SU-DHL-6 (cell line): ENCODE data around the gene PHF20.

Experiments
- EZH2phosphoT487 ChIP-seq: fragments of 200-600 bp; sonication (generic), shearing (Covaris generic); conservative IDR thresholded peaks from 2 replicates; pipeline ENCODE4 v1.6.1; 2018; ENCODE audit warnings: mild to moderate bottlenecking, antibody characterized with exemption, low read length, moderate library complexity, mixed read lengths
- TF ChIP-seq, protein P1 (sequence below): fragments of 200-600 bp; sonication (generic); IDR thresholded peaks from one replicate; pipeline ENCODE4 v1.5.1; 2017; ENCODE audit warnings: antibody characterized with exemption, mild to moderate bottlenecking, low read length, moderate library complexity; ENCODE audit not compliant: insufficient read depth, poor library complexity, severe bottlenecking

DNA sequence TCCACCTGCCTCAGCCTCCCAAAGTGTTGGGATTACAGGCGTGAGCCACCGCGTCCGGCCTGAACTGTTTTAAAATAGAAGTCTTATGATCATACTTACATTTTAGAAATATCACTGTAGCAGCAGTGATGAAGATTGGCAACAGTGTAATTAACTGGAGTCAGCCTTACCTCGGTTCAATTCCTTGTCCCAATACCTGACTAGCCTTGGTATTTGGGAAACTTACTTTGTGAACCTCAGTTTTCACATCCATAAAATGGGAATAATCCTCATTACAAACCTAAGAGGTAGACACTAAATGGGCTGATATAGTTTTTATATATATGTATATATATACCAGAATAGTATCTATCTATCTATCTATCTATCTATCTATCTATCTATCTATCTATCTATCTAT is 19.3 kb downstream of the PHF20 start:
- TF ChIP-seq, protein P1, sequence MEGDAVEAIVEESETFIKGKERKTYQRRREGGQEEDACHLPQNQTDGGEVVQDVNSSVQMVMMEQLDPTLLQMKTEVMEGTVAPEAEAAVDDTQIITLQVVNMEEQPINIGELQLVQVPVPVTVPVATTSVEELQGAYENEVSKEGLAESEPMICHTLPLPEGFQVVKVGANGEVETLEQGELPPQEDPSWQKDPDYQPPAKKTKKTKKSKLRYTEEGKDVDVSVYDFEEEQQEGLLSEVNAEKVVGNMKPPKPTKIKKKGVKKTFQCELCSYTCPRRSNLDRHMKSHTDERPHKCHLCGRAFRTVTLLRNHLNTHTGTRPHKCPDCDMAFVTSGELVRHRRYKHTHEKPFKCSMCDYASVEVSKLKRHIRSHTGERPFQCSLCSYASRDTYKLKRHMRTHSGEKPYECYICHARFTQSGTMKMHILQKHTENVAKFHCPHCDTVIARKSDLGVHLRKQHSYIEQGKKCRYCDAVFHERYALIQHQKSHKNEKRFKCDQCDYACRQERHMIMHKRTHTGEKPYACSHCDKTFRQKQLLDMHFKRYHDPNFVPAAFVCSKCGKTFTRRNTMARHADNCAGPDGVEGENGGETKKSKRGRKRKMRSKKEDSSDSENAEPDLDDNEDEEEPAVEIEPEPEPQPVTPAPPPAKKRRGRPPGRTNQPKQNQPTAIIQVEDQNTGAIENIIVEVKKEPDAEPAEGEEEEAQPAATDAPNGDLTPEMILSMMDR, result no peak
- no peak for TF ChIP-seq EZH2phosphoT487
